K562 (cell line): ENCODE data around the gene PLEKHA1. TPM values are rescaled to one million over a fixed set of nuclear protein-coding genes. Genes with fewer than 3 reads are reported as not detected.

Experiments used
- ATAC-seq: fragments of 200-7000 bp; cut with Tn5 transposase; 3 replicates; pipeline ENCODE4 v1.9.1; 2020; ENCODE audit warnings: moderate library complexity
- BruUV-seq: library from RNA; stranded (reverse); fragments of 400-500 nt; replicated peaks from 2 replicates; lab custom pipeline; 2021; lab: Mats Ljungman, UMichigan
- CTCF ChIA-PET: fragments of 300-600 bp; formaldehyde crosslinking; extraction: SDS; loops from one replicate; lab custom pipeline; 2021; ENCODE audit warnings: low intra/inter-chr PET ratio; lab: Yijun Ruan, JAX
- POLR2A ChIA-PET: fragments of 300-600, 350-650 bp; sonication (Branson Sonifier 250); formaldehyde crosslinking; extraction: SDS; loops from one replicate; lab custom pipeline; 2021; ENCODE audit warnings: antibody characterized with exemption, inconsistent platforms; lab: Yijun Ruan, JAX
- DNase-seq, 4 experiments: peaks; one replicate each; pipeline versions ENCODE4 v3.0.0 to v3.0.0-alpha.2; 2011 to 2018; ENCODE audit warnings: low spot score in 3 of 4, mixed read lengths in 3 of 4; ENCODE audit errors: extremely low read depth in 1 of 4
- FAIRE-seq: peaks from 2 replicates; lab custom pipeline; 2011; peaks lifted over from hg19 to GRCh38; lab: Jason Lieb, UNC
- H2AFZ ChIP-seq: 2 replicates; pipeline ENCODE4 v1.6.0; 2011; ENCODE audit warnings: low read depth, low read length, control low read depth, inconsistent platforms
- H3K27ac ChIP-seq: fragments of 200-600 bp; 3 replicates; pipeline ENCODE4 v1.8.0; 2011; ENCODE audit warnings: low read depth, mild to moderate bottlenecking, control low read depth, inconsistent platforms, low read length, moderate library complexity, mixed read lengths; ENCODE audit errors: extremely low read depth
- H3K27me3 ChIP-seq, 2 experiments: fragments of 300-600 bp in 1 of 2; 2 replicates in 1 of 2; 3 replicates in 1 of 2; pipeline versions ENCODE4 v1.6.0 to v1.8.0; 2011; ENCODE audit warnings: inconsistent platforms in 2 of 2, low read length in 2 of 2, mild to moderate bottlenecking in 1 of 2, mixed read lengths in 1 of 2, moderate library complexity in 1 of 2; ENCODE audit not compliant: control insufficient read depth in 2 of 2, insufficient read depth in 2 of 2
- H3K36me3 ChIP-seq: fragments of 300-600 bp; 3 replicates; pipeline ENCODE4 v1.8.0; 2011; ENCODE audit warnings: mild to moderate bottlenecking, low read length, inconsistent platforms; ENCODE audit not compliant: control insufficient read depth, insufficient read depth
- H3K4me1 ChIP-seq, 2 experiments: fragments of 200-600 bp in 1 of 2; replicated peaks in 1 of 2; 2 replicates in 1 of 2; 3 replicates in 1 of 2; pipeline versions ENCODE4 v1.5.1 to v1.8.0; 2011; ENCODE audit warnings: inconsistent platforms in 2 of 2, low read length in 2 of 2, mild to moderate bottlenecking in 1 of 2, mixed read lengths in 1 of 2, moderate library complexity in 1 of 2; ENCODE audit not compliant: control insufficient read depth in 2 of 2, insufficient read depth in 2 of 2
- H3K4me2 ChIP-seq: 2 replicates; pipeline ENCODE4 v1.6.1; 2011; ENCODE audit warnings: low read length, control low read depth, inconsistent platforms, mixed read lengths; ENCODE audit not compliant: insufficient read depth
- H3K4me3 ChIP-seq: fragments of 200-600 bp; sonication (generic), shearing (Covaris generic); 2 replicates; pipeline ENCODE4 v1.5.1; 2016; ENCODE audit warnings: control low read depth, inconsistent platforms
- H3K79me2 ChIP-seq: fragments of 200-600 bp; 3 replicates; pipeline ENCODE4 v1.8.0; 2011; ENCODE audit warnings: low read length, inconsistent platforms; ENCODE audit not compliant: control insufficient read depth, insufficient read depth
- H3K9ac ChIP-seq, 2 experiments: 2 replicates each; pipeline versions ENCODE4 v1.6.0 to v1.6.1; 2011; ENCODE audit warnings: low read depth in 2 of 2, low read length in 2 of 2, control low read depth in 1 of 2, inconsistent platforms in 1 of 2, mild to moderate bottlenecking in 1 of 2, mixed read lengths in 1 of 2; ENCODE audit not compliant: insufficient read depth in 1 of 2
- H3K9me1 ChIP-seq: one replicate; pipeline ENCODE4 v1.6.0; 2011; ENCODE audit warnings: inconsistent platforms, mild to moderate bottlenecking, low read length, moderate library complexity; ENCODE audit not compliant: control insufficient read depth, insufficient read depth
- H3K9me3 ChIP-seq: replicated peaks from 2 replicates; pipeline ENCODE4 v1.5.1; 2011; ENCODE audit warnings: low read depth, low read length, inconsistent platforms; ENCODE audit not compliant: control insufficient read depth, insufficient read depth
- H4K20me1 ChIP-seq: replicated peaks from 2 replicates; pipeline ENCODE4 v1.6.1; 2011; ENCODE audit warnings: low read length, inconsistent platforms, mixed read lengths; ENCODE audit not compliant: control insufficient read depth, insufficient read depth
- BDP1 ChIP-seq: IDR thresholded peaks from 3 replicates; pipeline ENCODE4 v1.6.1; 2011; ENCODE audit not compliant: insufficient read length, insufficient read depth
- EGR1 ChIP-seq: fragments of 450-650 bp; conservative IDR thresholded peaks from 2 replicates; pipeline ENCODE4 v1.6.1; 2017; ENCODE audit warnings: mild to moderate bottlenecking
- ELF1 ChIP-seq: fragments of 200-800 bp; sonication (Bioruptor generic); IDR thresholded peaks from 2 replicates; pipeline ENCODE4 v1.6.1; 2016; ENCODE audit warnings: missing genetic modification characterization, missing compliant biosample characterization
- ZNF384 ChIP-seq: IDR thresholded peaks from 2 replicates; pipeline ENCODE4 v1.6.1; 2012; ENCODE audit warnings: low read depth, low read length, improper control_type of control experiment
- ZNF609 ChIP-seq: sonication (generic); formaldehyde crosslinking; IDR thresholded peaks from 2 replicates; pipeline ENCODE4 v1.8.1; 2023; ENCODE audit warnings: missing genetic modification reagents, mild to moderate bottlenecking, borderline replicate concordance
- ZNF77 ChIP-seq: fragments of 250-450 bp; sonication (Bioruptor Pico); IDR thresholded peaks from 2 replicates; pipeline ENCODE4 v1.5.0; 2020
- WGBS: fragments of 100-300 bp; shearing (Covaris generic); methylation state at CpG from one replicate; pipeline ENCODE4 v1.1.6; 2016; ENCODE audit warnings: low coverage, mixed read lengths; ENCODE audit not compliant: insufficient coverage; ENCODE audit errors: missing lambda C conversion rate; 5-methylcytosine and 5-hydroxymethylcytosine counted together
- in situ Hi-C: fragments of 300-500 bp; cut with MboI; formaldehyde crosslinking; loops from 4 replicates; pipeline ENCODE4 v1.15.0; 2018; ENCODE audit warnings: inconsistent platforms, mixed read lengths
- intact Hi-C: fragments of 100-400 bp; cut with micrococcal nuclease; formaldehyde crosslinking; loops from 2 replicates; pipeline ENCODE4 v1.14.2; 2022
- polyA plus RNA-seq, 8 experiments: library from polyadenylated mRNA; depleted of rRNA in 4 of 8; stranded (reverse) in 5 of 8; unstranded in 3 of 8; fragments of >200 nt; fragmentation: Nextera tagmentation in 2 of 8; fragmentation: Illumina TruSeq in 1 of 8; extraction: Ambion mirVana in 2 of 8; extraction: Trizol in 1 of 8; gene quantifications; 2 replicates each; pipeline versions ENCODE4 v1.2.1 to v1.2.3, GENCODE V29; 2011 to 2014; ENCODE audit warnings: inconsistent platforms in 1 of 8, missing spikeins in 1 of 8
- total RNA-seq, 7 experiments: library from RNA; depleted of rRNA in 6 of 7; stranded (reverse); fragments of >200 nt in 6 of 7; fragmentation: Illumina TruSeq in 2 of 7; extraction: Trizol in 2 of 7; gene quantifications; 2 replicates each; pipeline versions ENCODE4 v1.2.1 to v1.2.3, GENCODE V29; 2011 to 2021; ENCODE audit warnings: low replicate concordance in 1 of 7

PLEKHA1 gene
- total and polyA plus RNA-seq, 9 of the 15 experiments (the other 6 are each of a cell fraction or from before 2014, with no cell fraction given), result 0.05 to 4.7 (median 1.0) TPM

GRCh38 chr10:122379041-122379440 is 4.5 kb downstream of the PLEKHA1 start:
- Histone ChIP-seq H3K9me1 (no peaks in the 10 kb centered on the region), H3K4me3 (no peak overlapping the region), H4K20me1 (no peaks in the 10 kb centered on the region), H3K9me3 (no peaks in the 10 kb centered on the region), H3K79me2 (no peaks in the 10 kb centered on the region), H3K9ac (no peak overlapping the region), H3K4me1 (peaks cover 0 to 13% of the 10 kb centered on the region in 2 experiments; a peak in 2 of 5 replicates), H3K4me2 (no peak overlapping the region), H3K27me3 (peaks cover 5 to 7% of the 10 kb centered on the region in 2 experiments; a peak in 3 of 5 replicates), H3K27ac (no peak overlapping the region), H3K36me3 (no peaks in the 10 kb centered on the region), H2AFZ (no peak overlapping the region)
- FAIRE-seq (no peak), DNase-seq (no peak), ATAC-seq (no peak)
- CTCF ChIA-PET, result no interaction called here
- WGBS, result 3% methylated on average over 5 of the region's 5 CpGs
- intact Hi-C loops, result no loop called here
- TF ChIP-seq EGR1, result no peak
- TF ChIP-seq ZNF609 (CRISPR knock-in tag), result no peak
- no peak for TF ChIP-seq ELF1
- no peak for TF ChIP-seq ZNF77 (CRISPR knock-in tag)
- no peak for TF ChIP-seq ZNF384
- TF ChIP-seq BDP1, result no peak
- BruUV-seq, result no TSS peak
- in situ Hi-C loops, result no loop called here
- POLR2A ChIA-PET, result no interaction called here
